ENCODE measurements around the gene SPAAR. TPM values are rescaled to one million over a fixed set of nuclear protein-coding genes. Genes with fewer than 3 reads are reported as not detected.

Gene SPAAR
- total RNA-seq, 1 donor from 2014 or later = not detected

DNA sequence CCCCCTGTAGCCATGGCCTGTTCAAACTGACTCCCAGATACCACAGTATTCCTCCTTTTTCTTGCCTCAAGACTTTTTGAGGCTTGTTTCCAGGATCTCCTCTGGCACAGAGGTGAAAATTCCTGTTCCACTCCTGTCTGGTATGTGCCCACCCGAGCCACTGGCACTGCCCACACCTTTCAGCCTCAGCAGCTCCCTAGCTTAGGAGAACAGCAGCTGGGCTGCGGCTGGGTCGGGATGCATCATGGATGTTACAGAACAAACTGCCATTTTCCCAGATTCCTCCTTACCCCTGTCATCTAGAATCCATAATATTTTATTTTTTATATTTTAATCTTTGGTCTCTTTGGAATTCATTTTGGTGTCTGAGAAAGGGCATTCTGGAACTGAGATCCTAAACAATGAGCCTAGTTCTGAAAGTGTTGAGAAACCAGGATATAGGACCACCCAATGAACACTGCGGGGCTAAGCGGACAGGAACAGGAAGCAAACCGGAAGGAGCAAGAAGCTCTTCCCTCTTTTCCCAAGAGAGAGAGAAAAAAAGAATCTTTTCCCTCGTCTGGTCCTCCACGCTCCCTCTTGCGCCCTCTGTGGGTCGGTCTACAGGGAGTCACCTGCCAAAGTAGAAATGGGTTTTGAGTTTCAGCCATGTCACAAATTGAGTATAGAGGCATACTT lies 36.2 kb downstream of the SPAAR start:
- intact Hi-C loops (cut with micrococcal nuclease) = loop anchor here (1.0 kb wide), 1 partner anchor 42 kb away; no protein-coding TSS in a partner anchor

DNA sequence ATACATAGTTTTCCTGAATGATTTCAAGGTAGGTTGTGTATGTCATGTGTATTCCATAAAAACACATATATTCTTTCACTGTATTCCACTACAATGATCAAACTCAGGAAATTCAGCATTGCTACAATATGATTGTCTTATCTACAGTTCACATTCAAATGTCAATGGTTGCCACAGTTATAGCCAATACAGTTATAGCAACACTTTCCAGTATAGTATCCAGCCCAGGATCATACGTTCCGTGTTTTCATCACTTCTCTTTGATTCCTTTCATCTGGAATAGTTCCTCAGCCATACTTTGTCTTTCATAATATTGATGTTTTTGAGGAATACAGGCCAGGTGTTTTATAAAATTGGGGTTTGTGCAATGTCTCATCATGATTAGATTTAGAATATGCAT lies 39.2 kb downstream of the SPAAR start:
- intact Hi-C loops (cut with micrococcal nuclease) = no loop called here

DNA sequence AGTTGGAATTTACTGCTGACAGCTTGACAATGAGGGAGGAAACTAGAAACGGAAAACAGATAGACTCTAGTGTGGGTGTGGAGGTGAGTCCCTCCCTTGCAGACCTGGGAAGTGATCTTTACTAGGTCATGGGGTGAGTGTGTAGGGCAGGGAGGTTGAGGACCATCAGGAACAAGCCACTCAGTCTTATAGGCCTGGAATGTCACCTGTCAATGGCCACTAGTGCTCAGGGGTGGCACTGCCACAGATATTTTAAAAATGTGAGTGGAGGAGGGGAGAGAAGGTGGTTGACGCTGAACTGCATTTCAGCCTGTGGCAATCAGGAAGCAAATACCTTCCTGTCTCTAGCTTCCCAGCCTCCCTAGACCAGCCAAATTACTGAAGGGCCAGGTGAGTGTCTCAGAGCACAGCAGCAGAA lies 39.6 kb downstream of the SPAAR start:
- intact Hi-C loops (cut with micrococcal nuclease) = no loop called here

DNA sequence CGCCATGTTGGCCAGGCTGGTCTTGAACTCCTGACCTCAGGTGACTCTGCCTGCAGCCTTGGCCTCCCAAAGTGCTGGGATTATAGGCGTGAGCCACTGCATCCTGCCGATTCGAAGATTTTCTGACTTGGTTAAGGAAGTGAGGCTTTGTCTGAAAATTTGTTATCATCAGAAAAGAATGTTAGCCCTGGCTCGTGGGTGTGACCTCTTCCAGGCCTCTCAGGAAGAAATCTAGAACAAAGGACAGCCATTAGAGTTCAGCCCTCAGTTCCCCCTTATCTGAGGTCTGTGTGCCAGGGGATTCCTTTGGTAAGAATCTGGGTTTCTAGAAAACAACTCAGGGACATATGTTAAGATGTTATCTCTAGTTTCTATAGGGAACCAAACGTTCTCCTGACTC lies 42.4 kb downstream of the SPAAR start:
- intact Hi-C loops (cut with micrococcal nuclease) = no loop called here

DNA sequence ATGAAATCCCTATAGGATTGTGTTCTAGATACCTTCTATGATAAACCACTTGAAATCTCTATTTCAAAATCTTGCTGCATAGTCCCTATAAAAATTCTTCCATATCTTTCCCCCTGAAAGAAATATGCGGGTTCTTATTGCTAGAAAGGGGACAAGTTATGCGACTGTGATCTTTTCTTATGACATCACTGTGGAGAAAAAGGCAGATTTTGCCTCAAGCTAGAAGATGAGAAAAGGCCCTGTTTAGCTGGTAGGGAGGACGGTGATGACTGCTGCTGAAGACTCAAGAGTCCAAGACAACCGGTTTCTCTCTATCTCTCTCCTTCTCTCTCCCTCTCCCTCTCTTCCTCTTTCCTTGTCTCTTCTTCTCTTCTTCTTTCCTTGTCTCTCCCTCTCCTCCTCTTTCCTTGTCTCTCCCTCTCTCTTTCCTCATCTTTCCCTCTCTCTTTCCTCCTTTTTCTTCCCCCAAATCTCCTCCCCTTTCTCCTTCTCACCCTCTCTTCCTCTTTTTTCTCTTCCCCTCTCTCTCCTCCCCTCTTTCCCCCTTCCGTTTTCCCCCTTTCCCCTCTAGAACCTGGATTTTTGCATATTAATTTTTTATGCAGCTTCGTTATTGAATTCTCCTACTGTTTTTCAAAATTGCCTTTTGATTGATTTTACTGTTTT lies 43.4 kb downstream of the SPAAR start:
- intact Hi-C loops (cut with micrococcal nuclease) = no loop called here

DNA sequence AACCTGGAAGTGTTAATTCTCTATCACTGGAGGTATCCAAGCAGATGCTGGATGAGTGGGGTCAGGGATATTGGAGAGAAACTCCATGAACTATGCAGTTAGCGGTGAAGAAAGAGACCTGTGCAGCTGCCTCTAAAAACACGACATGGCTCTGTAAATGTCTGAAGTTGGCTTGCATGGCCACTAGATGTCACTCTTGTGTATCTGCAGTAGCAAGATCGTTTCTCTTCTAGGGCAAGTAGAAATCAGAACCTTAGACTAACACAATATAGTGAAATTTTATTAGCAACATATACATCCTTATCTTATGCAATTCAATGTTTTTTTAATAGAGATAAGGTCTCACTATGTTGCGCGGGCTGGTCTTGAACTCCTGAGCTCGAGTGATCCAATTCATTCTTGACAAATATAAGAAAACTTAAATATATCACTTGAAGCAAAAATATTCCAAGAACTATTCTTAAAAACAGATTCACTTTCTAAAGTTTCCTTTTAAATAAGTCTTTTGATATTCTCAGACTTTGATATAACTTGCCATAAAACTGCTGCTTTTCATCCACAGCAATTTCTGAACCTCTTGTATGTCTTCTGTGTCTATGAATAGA lies 45.8 kb downstream of the SPAAR start:
- intact Hi-C loops (cut with micrococcal nuclease) = loop anchor here (1.0 kb wide), 2 partner anchors 68 to 211 kb away; no protein-coding TSS in a partner anchor

DNA sequence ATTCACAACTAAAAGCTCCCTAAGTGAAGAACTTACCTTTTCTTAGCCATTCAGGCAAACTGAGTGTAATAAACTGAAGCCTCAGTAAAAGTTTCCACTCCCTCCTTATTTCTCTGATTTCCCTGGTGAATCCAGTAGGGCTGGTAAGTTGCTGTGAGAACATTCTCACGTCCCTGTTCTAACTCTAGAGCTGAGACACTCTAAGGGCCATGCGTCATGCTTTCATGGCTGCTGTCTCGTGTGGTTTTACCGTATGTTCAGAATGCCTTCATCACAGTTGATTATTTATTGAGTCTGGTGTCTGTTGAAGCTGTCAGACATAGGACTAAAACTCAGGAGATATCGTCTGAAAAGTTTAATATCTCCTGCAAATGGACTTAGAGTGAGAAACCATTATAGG lies 47.4 kb downstream of the SPAAR start:
- intact Hi-C loops (cut with micrococcal nuclease) = no loop called here

DNA sequence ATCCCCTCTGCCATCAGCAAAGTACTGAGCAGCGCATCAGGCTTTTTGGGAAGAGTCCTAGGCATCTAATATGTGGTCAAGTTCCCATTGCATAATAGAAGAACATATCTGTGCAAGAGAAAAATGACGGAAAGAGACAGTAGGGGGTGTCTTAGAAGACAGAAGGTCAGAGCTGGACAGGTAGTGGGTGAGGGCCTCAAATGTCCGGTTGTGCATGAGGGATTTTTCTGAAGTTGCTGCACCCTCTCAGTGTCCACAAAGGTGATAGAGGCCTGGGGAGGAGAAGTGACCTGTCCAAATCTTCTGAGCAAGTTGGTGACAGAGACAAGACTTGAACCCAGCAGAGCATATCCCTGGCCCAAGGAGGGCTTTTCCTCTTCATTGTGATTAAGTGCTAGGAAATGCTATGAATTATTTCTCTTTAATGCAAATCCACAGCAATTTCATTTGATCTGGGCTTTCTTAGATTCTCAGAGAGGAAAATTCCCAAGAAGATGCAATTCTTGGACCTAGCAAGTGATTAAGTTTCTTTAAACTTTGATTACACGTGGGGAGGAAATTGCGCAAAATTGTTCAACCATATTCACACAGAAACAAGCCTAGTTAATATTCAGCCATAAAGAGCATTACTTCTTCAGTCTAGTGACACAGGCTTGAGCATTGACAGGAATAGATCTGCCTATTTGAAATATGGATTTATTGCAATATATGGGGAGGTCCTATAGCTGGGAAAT lies 49.0 kb downstream of the SPAAR start, which contains the start of gene OR2S2:
Gene OR2S2 (minus strand): TSS at position 51 of the 734 bp plus-strand sequence. CDS start 56 bp downstream, outside the sequence.
- intact Hi-C loops (cut with micrococcal nuclease) = no loop called here

DNA sequence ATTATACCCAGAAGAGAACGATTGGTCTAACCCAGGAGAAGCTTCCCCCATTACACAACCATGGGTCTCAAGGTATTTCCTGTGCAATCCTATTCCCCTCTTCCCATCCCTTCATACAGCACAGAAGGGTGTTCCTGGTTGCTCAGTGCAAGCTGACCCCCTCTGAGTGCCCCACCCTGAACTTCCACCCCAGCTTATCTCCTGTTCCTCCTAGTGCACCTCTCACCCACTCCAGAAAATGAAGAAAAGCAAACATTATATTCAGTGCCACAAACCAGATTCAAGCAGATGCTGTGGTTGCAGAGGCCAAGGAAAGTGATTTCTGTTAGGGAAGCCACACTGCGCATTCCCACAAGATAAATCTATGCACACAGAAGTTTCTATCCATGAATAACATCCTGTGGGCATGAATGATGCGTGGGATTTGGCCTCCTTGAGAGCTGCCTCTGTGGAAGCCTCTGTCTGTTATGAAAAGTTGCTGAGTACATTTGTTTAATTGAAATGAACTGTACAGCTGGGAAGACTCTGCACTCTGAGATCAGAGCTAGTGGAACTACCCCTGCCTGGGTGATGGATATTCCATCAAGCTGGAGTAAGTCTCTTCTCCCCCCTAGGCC lies 50.9 kb downstream of the SPAAR start:
- intact Hi-C loops (cut with micrococcal nuclease) = no loop called here

Other genes with a start within 250 kb of the SPAAR start
- gene ARHGEF39, start 244.3 kb upstream of the SPAAR start, total RNA-seq = 14.7 and 15.4 TPM in 2 replicates
- 0.27 and 0.30 TPM in 2 replicates for gene CA9, start 235.6 kb upstream of the SPAAR start, total RNA-seq
- 5.9 and 6.0 TPM in 2 replicates for gene TPM2, start 219.6 kb upstream of the SPAAR start, total RNA-seq
- 360 and 382 TPM in 2 replicates for gene TLN1, start 177.3 kb upstream of the SPAAR start, total RNA-seq
- gene CREB3, start 176.8 kb upstream of the SPAAR start, total RNA-seq = 18.0 and 19.9 TPM in 2 replicates
- 54.1 and 62.3 TPM in 2 replicates for gene GBA2, start 160.3 kb upstream of the SPAAR start, total RNA-seq
- gene RGP1, start 160.2 kb upstream of the SPAAR start, total RNA-seq = 22.8 and 23.3 TPM in 2 replicates
- gene MSMP, start 155.2 kb upstream of the SPAAR start, total RNA-seq = 0.55 TPM in 1 of 2 replicates, not detected in the other
- gene NPR2, start 117.9 kb upstream of the SPAAR start, total RNA-seq = 9.6 and 10.2 TPM in 2 replicates
- gene SPAG8, start 97.2 kb upstream of the SPAAR start, total RNA-seq = 0.95 and 1.4 TPM in 2 replicates
- gene HINT2, start 94.4 kb upstream of the SPAAR start, total RNA-seq = 55.0 and 55.7 TPM in 2 replicates
- gene FAM221B, start 80.8 kb upstream of the SPAAR start, total RNA-seq = not detected in 2 replicates
- gene TMEM8B, start 80.3 kb upstream of the SPAAR start, total RNA-seq = 1.7 and 2.6 TPM in 2 replicates
- not detected in 2 replicates for gene OR13J1, start 39.1 kb upstream of the SPAAR start, total RNA-seq
- gene HRCT1, start 3.3 kb upstream of the SPAAR start, total RNA-seq = not detected in 2 replicates
- not detected in 2 replicates for gene OR2S2, start 48.7 kb downstream of the SPAAR start, total RNA-seq
- gene RECK, start 127.4 kb downstream of the SPAAR start, total RNA-seq = 6.6 TPM in 2 replicates
- 66.3 and 67.7 TPM in 2 replicates for gene GLIPR2, start 227.2 kb downstream of the SPAAR start, total RNA-seq